ENCODE results near the gene WSB1. TPM values are rescaled to one million over a fixed set of nuclear protein-coding genes. Genes with fewer than 3 reads are reported as not detected.
A peak's percentile ranks its signal among the peaks of the same experiment; 100 is the strongest.

WSB1 gene
- total and polyA plus RNA-seq, 10 of the 15 experiments (the other 5 are each of a cell fraction or from before 2014, with no cell fraction given): 26.6 to 458 (median 101) TPM

GRCh38 chr17:27349540-27350021, 55.7 kb downstream of the WSB1 start:
- H3K36me3 ChIP-seq (ENCODE audit: control insufficient read depth in 2 of 2, insufficient read depth in 2 of 2, low read length in 1 of 2): no peaks in the 10 kb centered on the region
- H3K79me2 ChIP-seq (ENCODE audit: control insufficient read depth, insufficient read depth, low read length): no peaks in the 10 kb centered on the region
- BruUV-seq (replicated peaks): no TSS peak
- RAD21 ChIA-PET (ENCODE audit: unreplicated experiment): interaction anchor here (0.9 to 2.6 kb wide), 6 partner anchors 17 to 111 kb away, joined by 3 to 21 read pairs (median 4); no protein-coding TSS in a partner anchor
- CTCF ChIA-PET: interaction anchor here (0.6 to 6.6 kb wide), 8 partner anchors 11 to 153 kb away, joined by 3 to 106 read pairs (median 4); no protein-coding TSS in a partner anchor
- H3K9me3 ChIP-seq (replicated peaks; ENCODE audit: control insufficient read depth, insufficient read depth, low read length): no peaks in the 10 kb centered on the region
- ATAC-seq: no peak
- peak; percentile 71; the same call in 1 of the 2 replicates for TF ChIP-seq PAX5 (IDR thresholded peaks at IDR 0.05; ENCODE audit: borderline replicate concordance, low read depth, low read length)
- no peak for TF ChIP-seq RUNX3 (IDR thresholded peaks at IDR 0.05; ENCODE audit: low read length)
- H3K9ac ChIP-seq (ENCODE audit: control insufficient read depth, insufficient read depth, low read length): no peak overlapping the region; the same call in 1 of the 2 replicates
- SMC1A ChIA-PET (ENCODE audit: uncharacterized antibody, unreplicated experiment): interaction anchor here (0.8 to 4.1 kb wide), 5 partner anchors 10 to 252 kb away, joined by 3 to 13 read pairs (median 4); no protein-coding TSS in a partner anchor
- H2AFZ ChIP-seq (ENCODE audit: control insufficient read depth, low read depth, low read length): peak overlapping the region; percentile 81; the same call in 1 of the 2 replicates
- H3K4me3 ChIP-seq: no peak overlapping the region; the same call in 1 of the 2 replicates
- in situ Hi-C loops (cut with MboI): loop anchor here (5.0 to 10.0 kb wide), 5 partner anchors 55 to 285 kb away; partner anchors contain the start of genes KSR1 and LGALS9
- no peaks in the 10 kb centered on the region for H4K20me1 ChIP-seq (ENCODE audit: control insufficient read depth, insufficient read depth)
- intact Hi-C loops (cut with micrococcal nuclease; ENCODE audit: unreplicated experiment): loop anchor here (2.0 to 10.0 kb wide), 5 partner anchors 52 to 303 kb away; partner anchors contain the start of gene KSR1
- DNase-seq (ENCODE audit: low read depth, low spot score): no peak
- peak overlapping the region; percentile 79; the same call in 1 of the 2 replicates for H3K4me2 ChIP-seq (ENCODE audit: control insufficient read depth, insufficient read depth)
- H3K27ac ChIP-seq (ENCODE audit: control insufficient read depth, insufficient read depth): no peak overlapping the region
- WGBS (ENCODE audit: insufficient coverage, insufficient replicate concordance, low lambda C conversion rate, missing lambda C conversion rate): 96% methylated on average over 15 of the region's 34 CpGs
- H3K4me1 ChIP-seq (ENCODE audit: control insufficient read depth, insufficient read depth, low read length): peaks cover 11% of the 10 kb centered on the region
- POLR2A ChIA-PET: interaction anchor here (0.8 kb wide), 1 partner anchor 56 kb away, joined by 4 read pairs; the partner anchor contains the start of gene WSB1
- no peaks in the 10 kb centered on the region for H3K27me3 ChIP-seq (replicated peaks in 1 of 2; ENCODE audit: control insufficient read depth in 2 of 2, insufficient read depth in 2 of 2, low read length in 1 of 2)
- no peak for FAIRE-seq

- BruUV-seq (replicated peaks): no TSS peak
- intact Hi-C loops (cut with micrococcal nuclease; ENCODE audit: unreplicated experiment): loop anchor here (2.0 to 10.0 kb wide), 5 partner anchors 19 to 301 kb away; partner anchors contain the start of gene KSR1
- Histone ChIP-seq H3K4me1 (ENCODE audit: control insufficient read depth, insufficient read depth, low read length) (peaks cover 11% of the 10 kb centered on the region), H3K4me2 (ENCODE audit: control insufficient read depth, insufficient read depth) (no peak overlapping the region), H3K9ac (ENCODE audit: control insufficient read depth, insufficient read depth, low read length) (no peak overlapping the region), H3K9me3 (replicated peaks; ENCODE audit: control insufficient read depth, insufficient read depth, low read length) (no peaks in the 10 kb centered on the region), H2AFZ (ENCODE audit: control insufficient read depth, low read depth, low read length) (no peak overlapping the region), H3K79me2 (ENCODE audit: control insufficient read depth, insufficient read depth, low read length) (no peaks in the 10 kb centered on the region), H3K36me3 (ENCODE audit: control insufficient read depth in 2 of 2, insufficient read depth in 2 of 2, low read length in 1 of 2) (no peaks in the 10 kb centered on the region), H4K20me1 (ENCODE audit: control insufficient read depth, insufficient read depth) (no peaks in the 10 kb centered on the region), H3K27ac (ENCODE audit: control insufficient read depth, insufficient read depth) (no peak overlapping the region), H3K27me3 (replicated peaks in 1 of 2; ENCODE audit: control insufficient read depth in 2 of 2, insufficient read depth in 2 of 2, low read length in 1 of 2) (no peaks in the 10 kb centered on the region), H3K4me3 (no peak overlapping the region)
- ATAC-seq (no peak), FAIRE-seq (no peak), DNase-seq (ENCODE audit: low read depth, low spot score) (no peak)
- WGBS (ENCODE audit: insufficient coverage, insufficient replicate concordance, low lambda C conversion rate, missing lambda C conversion rate): 97% methylated on average over 2 of the region's 2 CpGs
- ChIA-PET SMC1A (ENCODE audit: uncharacterized antibody, unreplicated experiment) (interaction anchor here (0.6 to 1.6 kb wide), 8 partner anchors 16 to 303 kb away, joined by 3 to 22 read pairs (median 4); no protein-coding TSS in a partner anchor), POLR2A (no interaction called here), CTCF (interaction anchor here (0.7 to 6.6 kb wide), 13 partner anchors 19 to 300 kb away, joined by 3 to 106 read pairs (median 7); no protein-coding TSS in a partner anchor), RAD21 (ENCODE audit: unreplicated experiment) (interaction anchor here (0.9 to 1.8 kb wide), 8 partner anchors 106 to 251 kb away, joined by 3 to 7 read pairs (median 4); no protein-coding TSS in a partner anchor)
- TF ChIP-seq POLR2A (IDR thresholded peaks at IDR 0.05; ENCODE audit: low read depth, low read length) (no peak), RELA (IDR thresholded peaks at IDR 0.05; ENCODE audit: borderline replicate concordance, partially characterized antibody) (no peak), E2F8 (IDR thresholded peaks at IDR 0.05; ENCODE audit: low read depth, partially characterized antibody) (no peak), RB1 (IDR thresholded peaks at IDR 0.05; ENCODE audit: borderline replicate concordance) (no peak)
- in situ Hi-C loops (cut with MboI): loop anchor here (5.0 to 10.0 kb wide), 4 partner anchors 106 to 283 kb away; partner anchors contain the start of genes KSR1 and LGALS9
These were observed 57.8 kb downstream of the WSB1 start for GRCh38 chr17:27351759-27352158.

All from GM12878 (cell line).